GM12891 (cell line): ENCODE data around the gene GSTCD.
"Not testable (repeated sequence)": the region's sequence is repeated elsewhere in the genome, so short reads cannot be mapped to it uniquely, and the experiment has no call there.

Experiments
- DNase-seq: peaks from one replicate; pipeline ENCODE4 v3.0.0; 2011; ENCODE audit warnings: low spot score; ENCODE audit not compliant: insufficient read length
- FAIRE-seq: peaks from 2 replicates; lab custom pipeline; 2011; peaks lifted over from hg19 to GRCh38; lab: Jason Lieb, UNC
- PAX5 ChIP-seq: IDR thresholded peaks from 2 replicates; pipeline ENCODE4 v1.6.1; 2011; ENCODE audit warnings: low read length, moderate library complexity, mild to moderate bottlenecking; ENCODE audit not compliant: insufficient read depth, severe bottlenecking
- POLR2A ChIP-seq: IDR thresholded peaks from 2 replicates; pipeline ENCODE4 v1.6.1; 2011; ENCODE audit warnings: low read depth, low read length, control low read depth
- POLR2AphosphoS5 ChIP-seq: IDR thresholded peaks from 2 replicates; pipeline ENCODE4 v1.6.1; 2011; ENCODE audit warnings: low read depth, low read length, control low read depth
- POU2F2 ChIP-seq: IDR thresholded peaks from 2 replicates; pipeline ENCODE4 v1.6.1; 2011; ENCODE audit warnings: low read depth, mild to moderate bottlenecking, control low read depth, low read length, moderate library complexity
- SPI1 ChIP-seq: IDR thresholded peaks from 2 replicates; pipeline ENCODE4 v1.6.1; 2011; ENCODE audit warnings: low read depth, low read length, control low read depth
- TAF1 ChIP-seq: IDR thresholded peaks from 2 replicates; pipeline ENCODE4 v1.6.1; 2011; ENCODE audit warnings: low read depth, low read length, control low read depth

GSTCD gene

DNA sequence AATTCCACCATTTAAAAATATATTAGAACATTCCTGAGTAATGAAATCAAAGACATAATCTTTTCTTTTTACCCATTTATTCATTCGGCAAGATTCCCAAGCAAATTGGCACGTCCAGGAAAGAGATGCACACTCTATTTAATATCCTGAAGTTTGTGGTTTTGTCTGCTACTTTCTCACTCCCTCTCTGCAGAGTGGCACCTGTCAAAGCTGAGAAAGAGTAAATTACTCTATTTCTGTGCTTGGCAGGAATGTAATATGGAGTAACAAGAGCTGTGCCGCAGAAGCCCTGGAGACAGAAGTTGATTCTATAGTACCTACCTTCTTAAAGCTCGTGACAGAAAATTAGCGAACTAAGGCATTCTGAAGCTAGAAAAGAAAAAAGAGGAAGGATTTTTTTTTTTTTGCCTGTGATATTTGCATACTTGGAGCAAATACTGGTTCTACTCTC, 5.5 kb downstream of the GSTCD start:
- peak; percentile 13 for FAIRE-seq
- TF ChIP-seq POLR2A (no peak), POLR2AphosphoS5 (no peak), POU2F2 (no peak), SPI1 (no peak), TAF1 (no peak), PAX5 (no peak)
- DNase-seq: no peak

DNA sequence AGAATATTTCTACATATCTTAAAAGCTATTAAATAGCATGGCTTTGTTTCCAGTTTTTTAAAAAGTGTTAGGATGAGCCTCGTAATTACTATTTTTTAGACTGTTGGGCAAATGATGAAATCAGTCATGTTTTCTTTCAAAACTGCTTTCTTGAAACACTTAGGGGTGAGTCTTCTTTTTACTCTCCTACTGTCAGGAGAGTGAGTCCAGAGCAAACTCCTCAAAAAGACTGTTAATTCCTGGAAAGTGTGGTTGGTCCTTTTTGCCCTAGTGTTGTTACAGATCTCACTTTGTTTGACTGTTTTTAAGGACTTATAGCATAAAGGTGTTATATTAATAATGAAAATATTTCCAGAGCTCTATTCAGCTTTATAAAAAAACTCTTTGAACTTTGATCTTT, 6.3 kb downstream of the GSTCD start:
- no peak for TF ChIP-seq POLR2A
- no peak for TF ChIP-seq PAX5
- TF ChIP-seq POU2F2: no peak
- no peak for TF ChIP-seq SPI1
- no peak for TF ChIP-seq TAF1
- no peak for TF ChIP-seq POLR2AphosphoS5
- DNase-seq: no peak
- no peak for FAIRE-seq

DNA sequence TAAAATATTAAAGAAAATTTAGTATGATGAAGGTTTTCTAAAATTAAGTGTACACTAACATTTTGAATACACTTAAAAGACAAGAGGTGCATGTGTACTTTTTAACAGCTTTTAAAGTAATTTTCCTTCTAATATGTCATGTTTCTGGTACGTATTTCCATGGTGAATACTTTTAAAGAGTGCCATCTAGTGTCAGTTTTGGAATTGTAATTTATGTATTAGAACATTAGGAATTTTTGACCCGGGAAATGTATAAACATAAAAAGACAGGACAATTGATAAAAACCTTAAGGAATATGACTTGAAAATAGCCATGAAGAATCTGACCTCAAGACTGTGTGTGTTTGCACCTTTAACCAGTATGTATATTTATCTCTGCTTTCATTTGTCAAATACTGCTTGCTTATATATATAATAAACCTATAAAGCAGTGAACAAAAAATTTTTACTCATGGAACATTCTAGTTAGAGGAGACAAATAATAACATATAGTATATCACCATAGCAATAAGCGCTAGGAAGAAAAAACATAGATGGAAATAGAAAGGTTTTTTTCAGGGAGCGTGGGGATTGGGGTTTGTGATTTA, 7.2 kb downstream of the GSTCD start:
- TF ChIP-seq SPI1 (no peak), PAX5 (no peak), POU2F2 (no peak), POLR2A (no peak), TAF1 (no peak), POLR2AphosphoS5 (no peak)
- no peak for FAIRE-seq
- DNase-seq: no peak

DNA sequence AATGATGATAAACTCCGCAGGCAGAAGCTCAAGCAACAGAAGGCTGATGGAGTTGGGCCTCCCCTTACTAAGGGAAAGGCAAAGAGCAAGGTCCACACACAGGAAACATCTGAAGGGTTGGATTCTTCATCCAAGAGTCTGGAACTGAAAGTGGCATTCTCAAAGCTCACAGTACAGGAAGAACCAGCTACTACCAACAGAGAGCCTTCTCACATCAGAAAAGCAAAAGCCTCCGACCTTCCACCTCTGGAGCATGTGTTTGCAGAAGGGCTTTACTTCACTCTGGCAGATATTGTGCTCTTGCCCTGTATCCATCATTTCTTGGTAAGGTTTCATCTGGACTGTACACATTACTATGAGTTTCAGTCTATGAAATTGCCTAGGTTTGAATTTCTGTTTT, 10.6 kb downstream of the GSTCD start:
- no peak for DNase-seq
- TF ChIP-seq SPI1: no peak
- no peak for TF ChIP-seq POLR2A
- no peak for TF ChIP-seq TAF1
- TF ChIP-seq PAX5: no peak
- TF ChIP-seq POLR2AphosphoS5: no peak
- TF ChIP-seq POU2F2: no peak
- FAIRE-seq: no peak

GRCh38 chr4:105725623-105726022, 17.0 kb downstream of the GSTCD start:
- FAIRE-seq (no peak), DNase-seq (no peak)
- TF ChIP-seq SPI1: no peak
- no peak for TF ChIP-seq TAF1
- no peak for TF ChIP-seq POLR2AphosphoS5
- no peak for TF ChIP-seq POU2F2
- no peak for TF ChIP-seq PAX5
- TF ChIP-seq POLR2A: no peak

GRCh38 chr4:105729895-105730294, 21.3 kb downstream of the GSTCD start:
- not testable (repeated sequence) for DNase-seq, FAIRE-seq

DNA sequence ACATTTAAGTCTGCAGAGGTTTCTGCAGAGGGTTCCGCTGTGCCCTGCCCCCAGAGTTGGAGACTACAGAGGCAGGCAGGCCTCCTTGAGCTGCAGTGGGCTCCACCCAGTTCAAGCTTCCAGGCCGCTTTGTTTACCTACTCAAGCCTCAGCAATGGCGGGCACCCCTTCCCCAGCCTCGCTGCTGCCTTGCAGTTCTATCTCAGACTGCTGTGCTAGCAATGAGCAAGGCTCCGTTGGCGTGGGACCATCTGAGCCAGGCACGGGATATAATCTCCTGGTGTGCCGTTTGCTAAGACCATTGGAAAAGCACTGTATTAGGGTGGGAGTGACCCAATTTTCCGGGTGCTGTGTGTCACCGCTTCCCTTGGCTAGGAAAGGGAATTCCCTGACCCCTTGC, 26.6 kb downstream of the GSTCD start:
- not testable (repeated sequence) for DNase-seq, FAIRE-seq

- DNase-seq (no peak), FAIRE-seq (no peak)
- no peak for TF ChIP-seq POU2F2
- no peak for TF ChIP-seq SPI1
- no peak for TF ChIP-seq POLR2A
- TF ChIP-seq TAF1: no peak
- no peak for TF ChIP-seq POLR2AphosphoS5
- TF ChIP-seq PAX5: no peak
Observed at GRCh38 chr4:105741548-105741947, 33.0 kb downstream of the GSTCD start.

DNA sequence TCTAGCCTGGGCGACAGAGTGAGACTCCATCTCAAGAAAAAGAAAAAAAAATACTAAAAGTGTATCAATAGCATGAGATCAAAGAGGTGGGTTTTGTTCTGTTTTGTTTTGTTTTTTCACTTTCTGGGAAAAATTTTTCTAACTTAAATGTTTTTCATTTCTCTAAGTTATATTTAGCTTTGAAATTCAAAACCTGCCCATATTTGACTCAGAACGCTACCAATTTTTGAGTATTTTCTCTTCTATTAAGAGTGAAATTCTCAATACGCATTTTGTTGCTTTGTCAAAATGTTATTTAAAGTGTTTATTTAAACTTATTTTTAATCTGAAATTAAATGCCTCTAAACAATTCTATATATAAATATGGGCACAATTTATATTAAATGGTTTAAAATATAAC, 39.6 kb downstream of the GSTCD start:
- no peak for TF ChIP-seq SPI1
- TF ChIP-seq POLR2A: no peak
- TF ChIP-seq TAF1: no peak
- FAIRE-seq: no peak
- no peak for DNase-seq

- no peak for TF ChIP-seq TAF1
- TF ChIP-seq SPI1: no peak
- no peak for TF ChIP-seq POLR2AphosphoS5
- no peak for DNase-seq
- FAIRE-seq: no peak
Observed at GRCh38 chr4:105751718-105752299, 43.2 kb downstream of the GSTCD start.

- no peak for TF ChIP-seq SPI1
- TF ChIP-seq TAF1: no peak
- TF ChIP-seq POLR2A: no peak
- TF ChIP-seq POLR2AphosphoS5: no peak
- no peak for TF ChIP-seq PAX5
- DNase-seq: no peak
- FAIRE-seq: no peak
Observed at GRCh38 chr4:105753361-105753760, 44.8 kb downstream of the GSTCD start.

DNA sequence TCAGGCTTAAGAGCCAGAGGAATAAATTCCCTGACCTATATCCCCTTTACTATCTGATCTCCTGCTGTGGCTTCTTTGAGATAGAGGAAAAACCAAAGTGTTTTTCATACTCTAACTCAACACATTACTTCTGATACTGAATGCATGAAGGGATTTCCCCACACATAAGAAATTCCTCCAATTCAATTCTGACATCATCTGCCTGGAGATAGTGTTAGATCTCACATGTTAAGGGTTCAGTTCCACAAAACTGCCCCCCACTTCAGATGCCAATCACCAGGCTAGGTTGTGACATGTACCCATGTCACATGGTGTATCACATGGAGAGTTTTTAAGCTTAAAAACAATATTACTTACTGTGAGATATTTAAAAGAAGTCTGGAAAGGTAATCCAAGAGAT, 46.8 kb downstream of the GSTCD start:
- no peak for TF ChIP-seq POLR2AphosphoS5
- no peak for TF ChIP-seq PAX5
- TF ChIP-seq POLR2A: no peak
- TF ChIP-seq SPI1: no peak
- no peak for TF ChIP-seq POU2F2
- peak; percentile 78 for FAIRE-seq
- DNase-seq: no peak
